AG09309 (cell line): ENCODE data around the gene CELF2.

Experiments used
- DNase-seq: peaks from one replicate; pipeline ENCODE4 v3.0.0-alpha.2; 2010; ENCODE audit warnings: low read depth
- H3K4me3 ChIP-seq: 2 replicates; pipeline ENCODE4 v1.5.1; 2011; ENCODE audit warnings: mild to moderate bottlenecking, low read depth, low read length, moderate library complexity; ENCODE audit not compliant: control insufficient read depth
- TF ChIP-seq, protein P1 (sequence below): IDR thresholded peaks from 2 replicates; pipeline ENCODE4 v1.5.1; 2011; ENCODE audit warnings: mild to moderate bottlenecking, low read depth, low read length, inconsistent platforms; ENCODE audit not compliant: insufficient read depth, control insufficient read depth; ENCODE audit errors: missing control alignments

Gene CELF2

DNA sequence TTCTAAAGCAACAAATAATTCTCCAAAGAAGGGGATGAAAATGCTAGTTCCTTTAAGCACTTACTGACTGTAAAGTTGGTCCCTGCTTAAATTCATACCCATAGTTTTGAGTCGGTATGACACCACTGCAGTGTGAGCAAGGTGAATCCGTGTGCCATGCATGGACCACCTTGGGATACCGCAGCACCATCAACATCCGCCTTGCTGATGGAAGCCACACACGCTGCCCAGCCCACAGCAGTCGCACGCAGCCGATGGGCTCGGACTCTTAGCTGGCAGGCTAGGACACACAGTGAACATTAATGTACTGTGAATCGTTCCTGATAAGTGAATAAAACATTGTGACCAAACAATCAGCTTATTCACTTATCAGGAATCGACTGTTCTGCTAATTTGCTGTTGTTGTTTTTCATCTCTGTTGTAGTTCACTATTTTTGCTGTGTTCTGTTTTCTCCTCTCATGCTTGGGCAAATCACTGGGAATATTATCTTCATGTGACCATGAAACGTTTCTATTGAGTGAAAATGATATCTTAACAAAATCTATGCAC lies 318.3 kb downstream of the CELF2 start:
- no peak overlapping the region for H3K4me3 ChIP-seq
- no peak for DNase-seq

DNA sequence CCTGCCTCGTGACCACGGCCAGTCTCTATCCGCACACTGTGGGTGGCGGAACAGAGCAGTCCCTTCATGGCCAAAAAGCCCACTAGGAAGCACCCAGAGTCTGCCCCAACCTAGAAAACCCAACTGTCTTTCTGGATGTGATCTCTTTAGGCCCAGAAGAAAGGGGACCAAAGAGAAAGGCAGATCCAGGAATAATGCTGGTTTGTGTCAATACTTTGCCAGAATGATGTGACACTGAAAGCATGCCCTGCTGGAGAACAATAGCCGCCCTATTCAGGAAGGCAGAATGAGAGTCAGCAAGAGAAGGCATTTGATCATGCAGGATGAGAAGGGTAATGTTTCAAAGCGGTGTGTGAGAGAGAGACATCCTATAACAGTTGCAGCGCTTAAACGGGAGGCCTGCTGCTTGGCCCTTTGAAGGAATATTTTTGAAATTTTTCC lies 319.1 kb downstream of the CELF2 start:
- DNase-seq = no peak
- H3K4me3 ChIP-seq = no peak overlapping the region
- TF ChIP-seq, protein P1, sequence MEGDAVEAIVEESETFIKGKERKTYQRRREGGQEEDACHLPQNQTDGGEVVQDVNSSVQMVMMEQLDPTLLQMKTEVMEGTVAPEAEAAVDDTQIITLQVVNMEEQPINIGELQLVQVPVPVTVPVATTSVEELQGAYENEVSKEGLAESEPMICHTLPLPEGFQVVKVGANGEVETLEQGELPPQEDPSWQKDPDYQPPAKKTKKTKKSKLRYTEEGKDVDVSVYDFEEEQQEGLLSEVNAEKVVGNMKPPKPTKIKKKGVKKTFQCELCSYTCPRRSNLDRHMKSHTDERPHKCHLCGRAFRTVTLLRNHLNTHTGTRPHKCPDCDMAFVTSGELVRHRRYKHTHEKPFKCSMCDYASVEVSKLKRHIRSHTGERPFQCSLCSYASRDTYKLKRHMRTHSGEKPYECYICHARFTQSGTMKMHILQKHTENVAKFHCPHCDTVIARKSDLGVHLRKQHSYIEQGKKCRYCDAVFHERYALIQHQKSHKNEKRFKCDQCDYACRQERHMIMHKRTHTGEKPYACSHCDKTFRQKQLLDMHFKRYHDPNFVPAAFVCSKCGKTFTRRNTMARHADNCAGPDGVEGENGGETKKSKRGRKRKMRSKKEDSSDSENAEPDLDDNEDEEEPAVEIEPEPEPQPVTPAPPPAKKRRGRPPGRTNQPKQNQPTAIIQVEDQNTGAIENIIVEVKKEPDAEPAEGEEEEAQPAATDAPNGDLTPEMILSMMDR = no peak

More for the DNA sequence above, 318.3 kb downstream of the CELF2 start:
- TF ChIP-seq, protein P1 = no peak

DNA sequence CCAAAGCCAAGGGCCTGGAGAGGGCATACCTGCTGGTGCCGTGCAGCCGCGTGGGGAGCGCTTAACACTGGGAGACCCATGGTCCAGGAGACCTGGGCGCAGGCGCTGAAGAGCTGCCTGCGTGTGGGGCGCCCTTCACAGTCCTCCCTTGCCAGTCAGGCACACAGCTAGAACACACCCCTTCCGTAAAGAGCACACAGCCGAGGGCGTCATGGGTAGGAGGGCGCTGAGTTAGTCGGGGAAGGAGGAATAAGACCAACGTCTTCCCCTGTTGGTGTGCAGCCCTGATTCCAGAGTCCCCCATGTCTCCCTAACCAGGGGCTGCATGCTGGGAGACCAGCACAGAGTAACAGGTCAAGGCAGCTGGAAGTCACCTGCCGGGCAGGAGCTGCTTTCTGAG lies 319.8 kb downstream of the CELF2 start:
- no peak for DNase-seq
- no peak overlapping the region for H3K4me3 ChIP-seq
- TF ChIP-seq, protein P1 = no peak

DNA sequence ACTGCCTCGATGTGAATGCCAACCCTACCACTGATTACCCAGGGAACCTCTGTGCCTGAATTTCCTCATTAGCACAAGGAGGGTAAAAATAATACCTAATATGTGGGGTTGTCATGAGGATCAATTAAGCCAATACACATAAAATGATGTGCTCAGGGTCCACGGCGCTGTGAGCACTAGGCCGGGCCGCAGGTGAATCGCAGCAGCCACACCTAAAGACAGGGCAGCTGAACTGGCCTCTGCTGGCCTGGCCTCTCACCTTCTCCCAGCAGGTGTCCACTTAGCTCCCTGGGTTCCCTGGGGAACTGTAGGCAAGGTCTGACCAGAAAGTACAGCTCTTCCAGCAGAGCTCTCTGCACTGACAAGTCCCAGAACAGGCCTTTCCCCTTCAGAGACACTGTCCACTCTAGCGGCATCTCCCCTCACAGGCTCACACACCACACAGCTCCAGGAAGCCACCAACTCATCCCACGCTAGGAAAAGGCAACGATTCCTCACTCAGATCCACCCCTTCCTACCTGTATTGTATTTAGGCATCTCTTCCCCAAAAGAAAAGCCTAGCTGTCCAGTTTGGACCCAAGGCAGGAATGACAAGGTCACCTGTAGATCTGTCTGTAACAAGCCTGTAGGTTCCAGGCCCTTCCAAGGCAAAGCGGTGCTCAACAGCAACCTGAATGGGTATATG lies 320.6 kb downstream of the CELF2 start:
- DNase-seq = no peak
- H3K4me3 ChIP-seq = no peak overlapping the region
- TF ChIP-seq, protein P1 = no peak

DNA sequence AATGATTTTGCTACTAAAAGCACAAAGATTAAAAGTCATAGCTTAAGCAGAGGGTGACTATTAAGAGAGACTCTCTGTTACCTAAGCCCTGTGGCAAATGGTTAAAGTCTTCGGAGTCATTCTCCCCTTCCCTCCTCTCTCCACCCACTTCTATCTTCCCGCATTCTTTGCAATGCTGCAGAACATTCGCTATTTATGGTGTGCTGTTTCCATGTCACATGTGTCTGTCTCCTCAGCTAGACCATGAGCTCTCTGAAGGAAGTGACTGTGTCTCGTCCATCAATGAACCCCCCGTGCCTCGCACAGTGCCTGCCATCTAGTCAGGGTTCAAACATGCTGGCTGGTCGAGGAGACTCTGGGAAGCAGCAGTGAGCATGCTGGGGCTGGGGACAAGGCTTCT lies 321.3 kb downstream of the CELF2 start:
- DNase-seq = no peak
- TF ChIP-seq, protein P1 = no peak
- no peak overlapping the region for H3K4me3 ChIP-seq

DNA sequence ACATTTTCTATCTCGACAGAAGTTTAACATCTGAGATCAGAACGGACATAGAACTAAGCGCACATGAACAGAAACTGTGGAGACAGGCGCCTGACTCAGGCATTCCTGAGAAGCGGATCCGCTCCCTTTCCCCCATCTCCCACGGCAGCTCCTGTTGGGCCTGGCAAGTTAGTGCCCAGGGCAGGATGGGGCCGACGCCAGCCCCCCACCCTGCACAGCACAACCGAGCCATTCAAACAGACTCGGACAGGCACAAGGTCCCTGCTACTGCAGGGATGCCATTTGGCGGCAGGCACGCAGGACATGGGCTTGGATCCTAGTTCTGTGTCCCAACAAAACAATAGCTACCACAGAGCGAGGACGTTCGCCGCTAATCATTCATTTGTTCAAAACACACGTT lies 322.0 kb downstream of the CELF2 start:
- no peak for DNase-seq
- H3K4me3 ChIP-seq = no peak overlapping the region
- TF ChIP-seq, protein P1 = no peak
